Rectal smooth muscle tissue (tissue), 1 donor: ENCODE results near the gene LILRB4.
"Not testable (repeated sequence)": the region's sequence is repeated elsewhere in the genome, so short reads cannot be mapped to it uniquely, and the experiment has no call there.

ENCODE experiments used
- H3K27ac ChIP-seq: one replicate; pipeline ENCODE4 v1.7.0; 2013; ENCODE audit warnings: low read depth, low read length, inconsistent platforms
- H3K27me3 ChIP-seq: one replicate; pipeline ENCODE4 v1.7.0; 2013; ENCODE audit warnings: low read length; ENCODE audit not compliant: control insufficient read depth, insufficient read depth
- H3K36me3 ChIP-seq: one replicate; pipeline ENCODE4 v1.7.0; 2013; ENCODE audit warnings: low read length; ENCODE audit not compliant: control insufficient read depth, insufficient read depth
- H3K4me1 ChIP-seq: one replicate; pipeline ENCODE4 v1.7.0; 2013; ENCODE audit warnings: low read length; ENCODE audit not compliant: control insufficient read depth, insufficient read depth
- H3K4me3 ChIP-seq: one replicate; pipeline ENCODE4 v1.7.0; 2013; ENCODE audit warnings: low read length
- H3K9ac ChIP-seq: one replicate; pipeline ENCODE4 v1.7.0; 2013; ENCODE audit warnings: low read length

The LILRB4 gene

DNA sequence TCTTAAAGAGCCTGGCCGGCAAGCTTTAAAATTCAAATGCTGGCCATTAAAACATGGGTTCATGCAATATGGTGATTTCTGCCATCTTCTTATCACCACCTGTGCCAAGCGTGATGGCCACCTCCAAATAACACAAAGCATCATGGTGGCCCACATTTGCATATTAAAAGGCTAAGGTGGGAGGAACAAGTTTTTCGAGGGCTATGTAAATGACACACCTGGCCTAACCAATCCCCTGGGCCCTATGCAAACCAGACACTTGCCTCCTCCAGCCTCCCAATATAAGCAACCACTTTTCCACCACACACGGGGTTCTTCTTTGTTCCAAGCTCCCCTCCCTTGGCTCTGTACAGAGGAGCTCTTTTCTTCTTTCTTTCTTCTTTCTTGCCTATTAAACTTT lies 14.4 kb downstream of the LILRB4 start:
- no peaks in the 10 kb centered on the region for H3K4me1 ChIP-seq
- H3K4me3 ChIP-seq: no peak overlapping the region
- H3K36me3 ChIP-seq: no peaks in the 10 kb centered on the region
- H3K27ac ChIP-seq: no peak overlapping the region
- no peaks in the 10 kb centered on the region for H3K27me3 ChIP-seq
- H3K9ac ChIP-seq: no peak overlapping the region

- not testable (repeated sequence) for H3K36me3 ChIP-seq, H3K27ac ChIP-seq, H3K4me3 ChIP-seq, H3K4me1 ChIP-seq, H3K9ac ChIP-seq, H3K27me3 ChIP-seq
Measured at GRCh38 chr19:54681596-54681995, 18.8 kb downstream of the LILRB4 start.

DNA sequence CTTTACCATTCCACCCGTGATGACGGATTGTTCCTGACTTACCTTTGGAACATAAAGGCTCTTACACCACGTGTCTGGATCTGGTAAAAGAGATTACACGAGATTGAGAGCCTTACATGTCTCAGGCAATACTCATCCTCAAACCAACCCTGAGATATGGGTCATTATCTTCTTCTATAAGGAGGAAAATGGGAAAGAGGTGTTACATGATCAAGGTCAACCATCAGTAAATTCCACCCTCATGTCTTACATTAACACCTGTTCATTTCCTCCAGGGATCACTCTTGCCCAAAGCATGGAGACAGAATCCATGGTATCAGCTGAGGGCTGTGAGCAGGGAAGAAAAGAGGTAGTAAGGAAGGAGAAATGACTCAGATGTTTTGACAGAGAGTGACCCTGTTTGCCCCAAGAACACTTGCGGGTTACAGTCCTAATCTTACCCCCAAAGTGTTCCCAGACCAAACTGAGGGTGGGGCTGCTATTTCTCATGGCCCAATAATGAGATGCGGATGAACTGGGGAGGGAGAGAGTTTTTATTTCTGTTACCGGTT lies 19.6 kb downstream of the LILRB4 start:
- Histone ChIP-seq H3K27ac (no peak overlapping the region), H3K27me3 (no peaks in the 10 kb centered on the region), H3K4me1 (no peaks in the 10 kb centered on the region)

GRCh38 chr19:54684527-54684926 lies 21.7 kb downstream of the LILRB4 start:
- H3K27me3 ChIP-seq: no peaks in the 10 kb centered on the region
- no peaks in the 10 kb centered on the region for H3K36me3 ChIP-seq
- H3K9ac ChIP-seq: no peak overlapping the region
- H3K4me1 ChIP-seq: no peaks in the 10 kb centered on the region
- no peak overlapping the region for H3K4me3 ChIP-seq
- H3K27ac ChIP-seq: no peak overlapping the region

More for the DNA sequence above, 19.6 kb downstream of the LILRB4 start:
- no peak overlapping the region for H3K4me3 ChIP-seq
- H3K9ac ChIP-seq: no peak overlapping the region
- H3K36me3 ChIP-seq: no peaks in the 10 kb centered on the region

GRCh38 chr19:54691582-54692297 lies 29.0 kb downstream of the LILRB4 start:
- Histone ChIP-seq H3K27me3 (no peaks in the 10 kb centered on the region), H3K9ac (no peak overlapping the region), H3K4me3 (no peak overlapping the region), H3K4me1 (no peaks in the 10 kb centered on the region), H3K36me3 (no peaks in the 10 kb centered on the region), H3K27ac (no peak overlapping the region)

DNA sequence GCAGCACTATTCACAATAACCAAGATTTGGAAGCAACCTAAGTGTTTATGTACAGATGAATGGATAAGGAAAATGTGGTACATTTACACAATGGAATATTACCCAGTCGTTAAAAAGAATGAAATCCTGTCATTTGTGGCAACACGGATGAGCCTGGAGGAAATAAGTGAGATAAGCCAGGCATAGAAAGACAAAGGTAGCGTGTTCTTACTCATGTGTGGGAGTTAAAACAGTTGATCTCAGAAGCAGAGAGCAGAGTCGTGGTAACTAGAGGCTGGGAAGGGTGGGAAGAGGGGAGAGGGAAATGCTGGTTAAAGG lies 29.5 kb downstream of the LILRB4 start:
- Histone ChIP-seq H3K27ac (no peak overlapping the region), H3K27me3 (no peaks in the 10 kb centered on the region), H3K9ac (no peak overlapping the region), H3K4me1 (no peaks in the 10 kb centered on the region), H3K36me3 (no peaks in the 10 kb centered on the region), H3K4me3 (no peak overlapping the region)

DNA sequence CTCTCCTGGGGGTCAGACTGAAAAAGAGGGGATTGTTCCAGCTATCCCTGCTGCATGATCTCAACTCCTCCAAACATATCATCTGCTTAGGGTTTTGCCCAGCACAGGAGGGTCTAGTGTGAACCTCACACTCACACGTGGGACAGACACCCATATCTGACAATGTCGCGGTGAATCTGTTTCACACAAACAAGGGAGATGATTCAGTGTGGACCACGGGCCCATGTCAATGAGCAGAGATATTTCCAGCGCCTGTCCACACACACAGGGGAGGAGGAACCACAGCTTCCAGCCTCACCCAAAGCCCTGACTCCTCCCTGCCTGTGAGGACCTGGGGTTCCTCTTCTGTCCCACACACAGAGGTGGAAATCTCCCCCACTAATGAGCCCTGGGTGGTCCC lies 31.9 kb downstream of the LILRB4 start:
- Histone ChIP-seq H3K27ac (no peak overlapping the region), H3K36me3 (no peaks in the 10 kb centered on the region), H3K4me1 (no peaks in the 10 kb centered on the region), H3K27me3 (no peaks in the 10 kb centered on the region), H3K4me3 (no peak overlapping the region), H3K9ac (no peak overlapping the region)

DNA sequence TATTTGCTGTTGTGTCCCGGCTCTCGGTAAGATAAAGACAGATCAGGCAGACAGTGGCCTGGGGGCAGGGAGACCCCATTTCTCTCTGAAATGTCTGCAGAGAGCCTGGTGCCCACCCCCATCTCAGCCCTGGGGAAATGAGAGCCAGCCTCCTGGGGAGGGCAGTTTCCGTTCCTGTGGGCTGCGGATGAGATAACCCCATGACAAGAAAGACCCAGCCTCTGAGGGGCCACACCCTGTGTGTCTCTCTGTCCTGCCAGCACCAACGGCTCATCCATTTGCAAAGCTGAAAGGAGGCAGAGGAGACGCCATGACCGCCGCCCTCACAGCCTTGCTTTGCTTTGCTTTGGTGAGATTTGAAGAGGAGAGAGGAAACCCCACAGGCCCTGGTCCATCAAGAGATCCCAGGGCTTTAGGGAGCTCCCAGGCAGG lies 33.3 kb downstream of the LILRB4 start:
- Histone ChIP-seq H3K27ac (no peak overlapping the region), H3K9ac (no peak overlapping the region), H3K4me1 (no peaks in the 10 kb centered on the region), H3K4me3 (no peak overlapping the region), H3K36me3 (no peaks in the 10 kb centered on the region), H3K27me3 (no peaks in the 10 kb centered on the region)

GRCh38 chr19:54696766-54697165 lies 34.0 kb downstream of the LILRB4 start:
- Histone ChIP-seq H3K27me3 (no peaks in the 10 kb centered on the region), H3K4me3 (no peak overlapping the region), H3K36me3 (no peaks in the 10 kb centered on the region), H3K27ac (no peak overlapping the region), H3K4me1 (no peaks in the 10 kb centered on the region), H3K9ac (no peak overlapping the region)

DNA sequence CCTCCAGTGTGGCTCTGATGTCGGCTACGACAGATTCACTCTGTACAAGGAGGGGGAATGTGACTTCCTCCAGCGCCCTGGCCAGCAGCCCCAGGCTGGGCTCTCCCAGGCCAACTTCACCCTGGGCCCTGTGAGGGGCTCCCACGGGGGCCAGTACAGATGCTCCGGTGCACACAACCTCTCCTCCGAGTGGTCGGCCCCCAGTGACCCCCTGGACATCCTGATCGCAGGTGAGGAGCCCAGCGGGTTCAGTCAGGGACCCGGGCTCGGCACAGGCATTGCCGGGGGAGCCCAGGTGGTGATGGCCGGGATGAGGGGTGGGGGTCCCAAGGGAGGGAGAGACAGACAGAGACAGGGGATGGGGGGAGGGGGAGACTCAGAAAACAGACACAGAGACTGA lies 34.9 kb downstream of the LILRB4 start:
- not testable (repeated sequence) for H3K9ac ChIP-seq, H3K27ac ChIP-seq, H3K27me3 ChIP-seq, H3K36me3 ChIP-seq, H3K4me3 ChIP-seq, H3K4me1 ChIP-seq

- Histone ChIP-seq H3K9ac (no peak overlapping the region), H3K4me3 (no peak overlapping the region), H3K27me3 (no peaks in the 10 kb centered on the region), H3K27ac (no peak overlapping the region), H3K36me3 (no peaks in the 10 kb centered on the region), H3K4me1 (no peaks in the 10 kb centered on the region)
Measured at GRCh38 chr19:54704928-54705327, 42.1 kb downstream of the LILRB4 start.

GRCh38 chr19:54707962-54708361 lies 45.2 kb downstream of the LILRB4 start:
- no peak overlapping the region for H3K27ac ChIP-seq

GRCh38 chr19:54708781-54709180 lies 46.0 kb downstream of the LILRB4 start:
- Histone ChIP-seq H3K4me1 (no peaks in the 10 kb centered on the region), H3K4me3 (no peak overlapping the region), H3K36me3 (no peaks in the 10 kb centered on the region), H3K9ac (no peak overlapping the region), H3K27ac (no peak overlapping the region), H3K27me3 (no peaks in the 10 kb centered on the region)

More at GRCh38 chr19:54707962-54708361, 45.2 kb downstream of the LILRB4 start:
- H3K27me3 ChIP-seq: no peaks in the 10 kb centered on the region
- H3K36me3 ChIP-seq: no peaks in the 10 kb centered on the region
- H3K4me3 ChIP-seq: no peak overlapping the region
- no peaks in the 10 kb centered on the region for H3K4me1 ChIP-seq
- no peak overlapping the region for H3K9ac ChIP-seq
